Measurements from ENCODE around the gene APOBEC3A. TPM values are rescaled to one million over a fixed set of nuclear protein-coding genes. Genes with fewer than 3 reads are reported as not detected.

Gene APOBEC3A
- total RNA-seq, 2 experiments from 2014 or later, result not detected

GRCh38 chr22:39010946-39011345 is 53.5 kb downstream of the APOBEC3A start:
- Mint-ChIP-seq H3K9me3 (no peaks in the 10 kb centered on the region), H3K4me1 (ENCODE audit: low read depth) (peaks cover 14% of the 10 kb centered on the region), H3K27ac (no peak overlapping the region), H3K36me3 (ENCODE audit: low read depth) (peaks cover 9% of the 10 kb centered on the region), H3K27me3 (no peaks in the 10 kb centered on the region), H3K4me3 (no peak overlapping the region)
- ATAC-seq (no peak), DNase-seq (no peak)
- no peak for TF ChIP-seq CTCF (IDR thresholded peaks at IDR 0.05)
- CTCF ChIA-PET, result no interaction called here
- POLR2A ChIA-PET, result no interaction called here
- intact Hi-C loops (cut with micrococcal nuclease), result no loop called here

Other genes starting within 250 kb of the APOBEC3A start
- gene SUN2, start 201.6 kb upstream of the APOBEC3A start, total RNA-seq, result 100 to 1,000 TPM; 101 to 107 TPM
- gene DNAL4, start 163.5 kb upstream of the APOBEC3A start, total RNA-seq, result 1 to 10 TPM; 5.5 to 6.0 TPM
- gene NPTXR, start 113.6 kb upstream of the APOBEC3A start, total RNA-seq, result under 1 TPM; 0.69 to 0.83 TPM
- 10 to 100 TPM; 97.7 to 99.4 TPM for gene CBX6, start 85.4 kb upstream of the APOBEC3A start, total RNA-seq
- 1 to 10 TPM; 5.0 to 5.1 TPM for gene APOBEC3B, start 24.7 kb downstream of the APOBEC3A start, total RNA-seq
- 10 to 100 TPM; 82.2 to 82.6 TPM for gene APOBEC3C, start 56.6 kb downstream of the APOBEC3A start, total RNA-seq
- gene APOBEC3D, start 63.5 kb downstream of the APOBEC3A start, total RNA-seq, result 10 to 100 TPM; 34.4 to 34.9 TPM
- gene APOBEC3F, start 83.3 kb downstream of the APOBEC3A start, total RNA-seq, result 10 to 100 TPM; 20.7 to 25.0 TPM
- gene APOBEC3G, start 119.7 kb downstream of the APOBEC3A start, total RNA-seq, result 10 to 100 TPM; 66.0 to 66.5 TPM
- gene APOBEC3H, start 139.6 kb downstream of the APOBEC3A start, total RNA-seq, result 1 to 10 TPM; 6.8 to 7.1 TPM
- gene CBX7, start 195.1 kb downstream of the APOBEC3A start, total RNA-seq, result 10 to 100 TPM; 23.6 to 25.0 TPM

Measured in activated CD8-positive, alpha-beta T cell treated with anti-CD3 and anti-CD28 coated beads for 36 hours (primary cell).